GM23338 (cell line): ENCODE results near the gene BLM. TPM values are rescaled to one million over a fixed set of nuclear protein-coding genes. Genes with fewer than 3 reads are reported as not detected.

Experiments
- ATAC-seq: fragments of 200-7000 bp; cut with Tn5 transposase; 3 replicates; pipeline ENCODE4 v1.9.1; 2020
- DNase-seq: peaks from one replicate; pipeline ENCODE4 v3.0.0-alpha.2; 2015; ENCODE audit warnings: low spot score
- H2AFZ ChIP-seq: fragments of 200-600 bp; sonication (generic); 2 replicates; pipeline ENCODE4 v1.8.0; 2016; ENCODE audit warnings: antibody characterized with exemption, mild to moderate bottlenecking, moderate library complexity
- H3F3A ChIP-seq: fragments of 200-600 bp; sonication (generic); replicated peaks from 2 replicates; pipeline ENCODE4 v1.8.0; 2017; ENCODE audit warnings: antibody characterized with exemption, mixed run types, low read depth
- H3K27ac ChIP-seq: fragments of 200-600 bp; sonication (generic); 2 replicates; pipeline ENCODE4 v1.6.1; 2016; ENCODE audit warnings: low read depth
- H3K27me3 ChIP-seq: fragments of 200-600 bp; sonication (generic); 2 replicates; pipeline ENCODE4 v1.8.0; 2016; ENCODE audit warnings: mild to moderate bottlenecking, mixed run types, moderate library complexity; ENCODE audit not compliant: insufficient read depth
- H3K36me3 ChIP-seq: fragments of 200-600 bp; sonication (generic); 2 replicates; pipeline ENCODE4 v1.8.0; 2016; ENCODE audit warnings: mild to moderate bottlenecking; ENCODE audit not compliant: insufficient read depth
- H3K4me1 ChIP-seq: fragments of 200-600 bp; sonication (generic); 2 replicates; pipeline ENCODE4 v1.8.0; 2016; ENCODE audit warnings: mild to moderate bottlenecking, moderate library complexity; ENCODE audit not compliant: insufficient read depth
- H3K4me2 ChIP-seq: fragments of 200-600 bp; sonication (generic); 2 replicates; pipeline ENCODE4 v1.7.1; 2017; ENCODE audit warnings: mixed run types
- H3K4me3 ChIP-seq: fragments of 200-600 bp; sonication (generic); 2 replicates; pipeline ENCODE4 v1.6.1; 2016; ENCODE audit warnings: mixed run types
- H3K79me2 ChIP-seq: fragments of 200-600 bp; sonication (generic); replicated peaks from 2 replicates; pipeline ENCODE4 v1.8.0; 2017; ENCODE audit warnings: mild to moderate bottlenecking; ENCODE audit not compliant: insufficient read depth
- H3K9me2 ChIP-seq: fragments of 200-600 bp; sonication (generic); 2 replicates; pipeline ENCODE4 v1.8.0; 2017; ENCODE audit not compliant: insufficient read depth
- H4K20me1 ChIP-seq: fragments of 200-600 bp; sonication (generic); replicated peaks from 2 replicates; pipeline ENCODE4 v1.8.0; 2017; ENCODE audit warnings: mild to moderate bottlenecking; ENCODE audit not compliant: insufficient read depth
- H3K27ac Mint-ChIP-seq: 2 replicates; pipeline ENCODE4 v1.8.0; 2020; ENCODE audit warnings: inconsistent platforms, mild to moderate bottlenecking, moderate library complexity, mixed read lengths
- H3K27me3 Mint-ChIP-seq: 3 replicates; pipeline ENCODE4 v1.8.0; 2022; ENCODE audit warnings: low read depth, mild to moderate bottlenecking, moderate library complexity, mixed read lengths, inconsistent platforms; ENCODE audit not compliant: insufficient read depth, poor library complexity
- H3K36me3 Mint-ChIP-seq: 3 replicates; pipeline ENCODE4 v1.8.0; 2021; ENCODE audit warnings: low read depth, mild to moderate bottlenecking, inconsistent platforms, moderate library complexity, mixed read lengths
- H3K4me1 Mint-ChIP-seq: 3 replicates; pipeline ENCODE4 v1.8.0; 2020; ENCODE audit warnings: mild to moderate bottlenecking, inconsistent platforms, mixed read lengths
- H3K4me3 Mint-ChIP-seq: 3 replicates; pipeline ENCODE4 v1.8.0; 2021; ENCODE audit warnings: moderate library complexity, mild to moderate bottlenecking, inconsistent platforms, mixed read lengths
- H3K9me3 Mint-ChIP-seq: 3 replicates; pipeline ENCODE4 v1.8.0; 2020; ENCODE audit warnings: moderate library complexity, mild to moderate bottlenecking, inconsistent platforms, mixed read lengths
- CREB1 ChIP-seq: fragments of 250-450 bp; sonication (Bioruptor Pico); IDR thresholded peaks from 2 replicates; pipeline ENCODE4 v1.5.0; 2020; ENCODE audit warnings: low read depth, mild to moderate bottlenecking, moderate library complexity
- EZH2phosphoT487 ChIP-seq: fragments of 200-600 bp; sonication (generic); IDR thresholded peaks from one replicate; pipeline ENCODE4 v1.8.1; 2018; ENCODE audit warnings: antibody characterized with exemption; ENCODE audit not compliant: unreplicated experiment
- JUNB ChIP-seq: IDR thresholded peaks from one replicate; pipeline ENCODE4 v1.6.1; 2016; ENCODE audit warnings: antibody characterized with exemption; ENCODE audit not compliant: unreplicated experiment
- NANOG ChIP-seq: IDR thresholded peaks from 2 replicates; pipeline ENCODE4 v1.6.1; 2016; ENCODE audit warnings: antibody characterized with exemption, borderline replicate concordance
- POLR2AphosphoS5 ChIP-seq: IDR thresholded peaks from 2 replicates; pipeline ENCODE4 v1.6.1; 2016; ENCODE audit warnings: antibody characterized with exemption, low read depth
- STAT1 ChIP-seq: IDR thresholded peaks from one replicate; pipeline ENCODE4 v1.6.1; 2016; ENCODE audit warnings: antibody characterized with exemption; ENCODE audit not compliant: unreplicated experiment
- ZNF114 ChIP-seq: fragments of 250-450 bp; sonication (Bioruptor Pico); IDR thresholded peaks from 2 replicates; pipeline ENCODE4 v1.5.0; 2020; ENCODE audit warnings: mild to moderate bottlenecking, moderate library complexity
- ZNF331 ChIP-seq: fragments of 250-450 bp; sonication (Bioruptor Pico); IDR thresholded peaks from 2 replicates; pipeline ENCODE4 v1.5.0; 2020; ENCODE audit warnings: low read depth, mild to moderate bottlenecking, moderate library complexity
- polyA plus RNA-seq: library from polyadenylated mRNA; unstranded; fragments of >200 nt; fragmentation: Nextera tagmentation; extraction: Ambion mirVana; gene quantifications from 2 replicates; pipeline ENCODE4 v1.2.1, GENCODE V29; 2016
- total RNA-seq: library from RNA; depleted of rRNA; stranded (reverse); fragments of >200 nt; shearing (Covaris generic); gene quantifications from 2 replicates; pipeline ENCODE4 v1.2.3, GENCODE V29; 2014
- TF ChIP-seq, protein P1 (sequence below): IDR thresholded peaks from one replicate; pipeline ENCODE4 v1.6.1; 2018; ENCODE audit warnings: antibody characterized with exemption; ENCODE audit not compliant: unreplicated experiment
- TF ChIP-seq, protein P2 (sequence below): IDR thresholded peaks from 2 replicates; pipeline ENCODE4 v1.6.1; 2016; ENCODE audit warnings: antibody characterized with exemption
- TF ChIP-seq, protein P3 (sequence below): fragments of 250-450 bp; sonication (Bioruptor Pico); IDR thresholded peaks from 2 replicates; pipeline ENCODE4 v1.5.0; 2020; ENCODE audit warnings: mild to moderate bottlenecking, moderate library complexity

The BLM gene
- total and polyA plus RNA-seq, 2 experiments from 2014 or later = 43.1 to 43.3 TPM

DNA sequence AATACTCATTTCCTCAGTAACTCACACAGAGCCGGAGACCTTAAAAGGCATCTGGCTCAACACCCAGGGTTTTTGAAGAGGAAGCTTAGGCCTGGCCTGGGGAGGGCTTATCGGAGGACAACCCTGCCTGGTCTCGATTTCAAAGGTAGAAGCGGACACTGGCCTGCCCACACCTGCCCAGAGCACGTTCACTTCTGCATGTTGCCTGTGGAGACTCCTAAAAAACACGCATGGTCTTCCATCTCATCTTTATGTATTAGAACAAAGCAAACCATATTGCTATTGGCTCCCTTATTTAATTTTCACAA is 95.8 kb downstream of the BLM start:
- Histone ChIP-seq H3K4me3 (no peak overlapping the region), H3K4me1 (peaks cover 8% of the 10 kb centered on the region; the same call in 1 of the 2 replicates), H3K36me3 (peaks cover 19% of the 10 kb centered on the region), H3K4me2 (no peak overlapping the region), H2AFZ (no peak overlapping the region), H3K79me2 (no peaks in the 10 kb centered on the region), H3F3A (peaks cover 14% of the 10 kb centered on the region; the same call in 1 of the 2 replicates), H3K27me3 (no peaks in the 10 kb centered on the region), H3K27ac (peak overlapping the region; percentile 32; the same call in 1 of the 2 replicates), H3K9me2 (no peaks in the 10 kb centered on the region), H4K20me1 (no peaks in the 10 kb centered on the region; the same call in 1 of the 2 replicates)
- TF ChIP-seq POLR2AphosphoS5 = no peak
- no peak for TF ChIP-seq ZNF114 (CRISPR knock-in tag)
- no peak for TF ChIP-seq JUNB
- TF ChIP-seq EZH2phosphoT487 = no peak
- TF ChIP-seq, protein P1, sequence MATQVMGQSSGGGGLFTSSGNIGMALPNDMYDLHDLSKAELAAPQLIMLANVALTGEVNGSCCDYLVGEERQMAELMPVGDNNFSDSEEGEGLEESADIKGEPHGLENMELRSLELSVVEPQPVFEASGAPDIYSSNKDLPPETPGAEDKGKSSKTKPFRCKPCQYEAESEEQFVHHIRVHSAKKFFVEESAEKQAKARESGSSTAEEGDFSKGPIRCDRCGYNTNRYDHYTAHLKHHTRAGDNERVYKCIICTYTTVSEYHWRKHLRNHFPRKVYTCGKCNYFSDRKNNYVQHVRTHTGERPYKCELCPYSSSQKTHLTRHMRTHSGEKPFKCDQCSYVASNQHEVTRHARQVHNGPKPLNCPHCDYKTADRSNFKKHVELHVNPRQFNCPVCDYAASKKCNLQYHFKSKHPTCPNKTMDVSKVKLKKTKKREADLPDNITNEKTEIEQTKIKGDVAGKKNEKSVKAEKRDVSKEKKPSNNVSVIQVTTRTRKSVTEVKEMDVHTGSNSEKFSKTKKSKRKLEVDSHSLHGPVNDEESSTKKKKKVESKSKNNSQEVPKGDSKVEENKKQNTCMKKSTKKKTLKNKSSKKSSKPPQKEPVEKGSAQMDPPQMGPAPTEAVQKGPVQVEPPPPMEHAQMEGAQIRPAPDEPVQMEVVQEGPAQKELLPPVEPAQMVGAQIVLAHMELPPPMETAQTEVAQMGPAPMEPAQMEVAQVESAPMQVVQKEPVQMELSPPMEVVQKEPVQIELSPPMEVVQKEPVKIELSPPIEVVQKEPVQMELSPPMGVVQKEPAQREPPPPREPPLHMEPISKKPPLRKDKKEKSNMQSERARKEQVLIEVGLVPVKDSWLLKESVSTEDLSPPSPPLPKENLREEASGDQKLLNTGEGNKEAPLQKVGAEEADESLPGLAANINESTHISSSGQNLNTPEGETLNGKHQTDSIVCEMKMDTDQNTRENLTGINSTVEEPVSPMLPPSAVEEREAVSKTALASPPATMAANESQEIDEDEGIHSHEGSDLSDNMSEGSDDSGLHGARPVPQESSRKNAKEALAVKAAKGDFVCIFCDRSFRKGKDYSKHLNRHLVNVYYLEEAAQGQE = no peak
- TF ChIP-seq, protein P2, sequence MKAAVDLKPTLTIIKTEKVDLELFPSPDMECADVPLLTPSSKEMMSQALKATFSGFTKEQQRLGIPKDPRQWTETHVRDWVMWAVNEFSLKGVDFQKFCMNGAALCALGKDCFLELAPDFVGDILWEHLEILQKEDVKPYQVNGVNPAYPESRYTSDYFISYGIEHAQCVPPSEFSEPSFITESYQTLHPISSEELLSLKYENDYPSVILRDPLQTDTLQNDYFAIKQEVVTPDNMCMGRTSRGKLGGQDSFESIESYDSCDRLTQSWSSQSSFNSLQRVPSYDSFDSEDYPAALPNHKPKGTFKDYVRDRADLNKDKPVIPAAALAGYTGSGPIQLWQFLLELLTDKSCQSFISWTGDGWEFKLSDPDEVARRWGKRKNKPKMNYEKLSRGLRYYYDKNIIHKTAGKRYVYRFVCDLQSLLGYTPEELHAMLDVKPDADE = no peak
- TF ChIP-seq, protein P3, sequence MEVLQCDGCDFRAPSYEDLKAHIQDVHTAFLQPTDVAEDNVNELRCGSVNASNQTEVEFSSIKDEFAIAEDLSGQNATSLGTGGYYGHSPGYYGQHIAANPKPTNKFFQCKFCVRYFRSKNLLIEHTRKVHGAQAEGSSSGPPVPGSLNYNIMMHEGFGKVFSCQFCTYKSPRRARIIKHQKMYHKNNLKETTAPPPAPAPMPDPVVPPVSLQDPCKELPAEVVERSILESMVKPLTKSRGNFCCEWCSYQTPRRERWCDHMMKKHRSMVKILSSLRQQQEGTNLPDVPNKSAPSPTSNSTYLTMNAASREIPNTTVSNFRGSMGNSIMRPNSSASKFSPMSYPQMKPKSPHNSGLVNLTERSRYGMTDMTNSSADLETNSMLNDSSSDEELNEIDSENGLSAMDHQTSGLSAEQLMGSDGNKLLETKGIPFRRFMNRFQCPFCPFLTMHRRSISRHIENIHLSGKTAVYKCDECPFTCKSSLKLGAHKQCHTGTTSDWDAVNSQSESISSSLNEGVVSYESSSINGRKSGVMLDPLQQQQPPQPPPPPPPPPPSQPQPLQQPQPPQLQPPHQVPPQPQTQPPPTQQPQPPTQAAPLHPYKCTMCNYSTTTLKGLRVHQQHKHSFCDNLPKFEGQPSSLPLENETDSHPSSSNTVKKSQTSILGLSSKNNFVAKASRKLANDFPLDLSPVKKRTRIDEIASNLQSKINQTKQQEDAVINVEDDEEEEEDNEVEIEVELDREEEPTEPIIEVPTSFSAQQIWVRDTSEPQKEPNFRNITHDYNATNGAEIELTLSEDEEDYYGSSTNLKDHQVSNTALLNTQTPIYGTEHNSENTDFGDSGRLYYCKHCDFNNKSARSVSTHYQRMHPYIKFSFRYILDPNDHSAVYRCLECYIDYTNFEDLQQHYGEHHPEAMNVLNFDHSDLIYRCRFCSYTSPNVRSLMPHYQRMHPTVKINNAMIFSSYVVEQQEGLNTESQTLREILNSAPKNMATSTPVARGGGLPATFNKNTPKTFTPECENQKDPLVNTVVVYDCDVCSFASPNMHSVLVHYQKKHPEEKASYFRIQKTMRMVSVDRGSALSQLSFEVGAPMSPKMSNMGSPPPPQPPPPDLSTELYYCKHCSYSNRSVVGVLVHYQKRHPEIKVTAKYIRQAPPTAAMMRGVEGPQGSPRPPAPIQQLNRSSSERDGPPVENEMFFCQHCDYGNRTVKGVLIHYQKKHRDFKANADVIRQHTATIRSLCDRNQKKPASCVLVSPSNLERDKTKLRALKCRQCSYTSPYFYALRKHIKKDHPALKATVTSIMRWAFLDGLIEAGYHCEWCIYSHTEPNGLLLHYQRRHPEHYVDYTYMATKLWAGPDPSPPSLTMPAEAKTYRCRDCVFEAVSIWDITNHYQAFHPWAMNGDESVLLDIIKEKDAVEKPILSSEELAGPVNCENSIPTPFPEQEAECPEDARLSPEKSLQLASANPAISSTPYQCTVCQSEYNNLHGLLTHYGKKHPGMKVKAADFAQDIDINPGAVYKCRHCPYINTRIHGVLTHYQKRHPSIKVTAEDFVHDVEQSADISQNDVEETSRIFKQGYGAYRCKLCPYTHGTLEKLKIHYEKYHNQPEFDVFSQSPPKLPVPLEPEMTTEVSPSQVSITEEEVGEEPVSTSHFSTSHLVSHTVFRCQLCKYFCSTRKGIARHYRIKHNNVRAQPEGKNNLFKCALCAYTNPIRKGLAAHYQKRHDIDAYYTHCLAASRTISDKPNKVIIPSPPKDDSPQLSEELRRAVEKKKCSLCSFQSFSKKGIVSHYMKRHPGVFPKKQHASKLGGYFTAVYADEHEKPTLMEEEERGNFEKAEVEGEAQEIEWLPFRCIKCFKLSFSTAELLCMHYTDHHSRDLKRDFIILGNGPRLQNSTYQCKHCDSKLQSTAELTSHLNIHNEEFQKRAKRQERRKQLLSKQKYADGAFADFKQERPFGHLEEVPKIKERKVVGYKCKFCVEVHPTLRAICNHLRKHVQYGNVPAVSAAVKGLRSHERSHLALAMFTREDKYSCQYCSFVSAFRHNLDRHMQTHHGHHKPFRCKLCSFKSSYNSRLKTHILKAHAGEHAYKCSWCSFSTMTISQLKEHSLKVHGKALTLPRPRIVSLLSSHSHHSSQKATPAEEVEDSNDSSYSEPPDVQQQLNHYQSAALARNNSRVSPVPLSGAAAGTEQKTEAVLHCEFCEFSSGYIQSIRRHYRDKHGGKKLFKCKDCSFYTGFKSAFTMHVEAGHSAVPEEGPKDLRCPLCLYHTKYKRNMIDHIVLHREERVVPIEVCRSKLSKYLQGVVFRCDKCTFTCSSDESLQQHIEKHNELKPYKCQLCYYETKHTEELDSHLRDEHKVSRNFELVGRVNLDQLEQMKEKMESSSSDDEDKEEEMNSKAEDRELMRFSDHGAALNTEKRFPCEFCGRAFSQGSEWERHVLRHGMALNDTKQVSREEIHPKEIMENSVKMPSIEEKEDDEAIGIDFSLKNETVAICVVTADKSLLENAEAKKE (CRISPR knock-in tag) = no peak
- TF ChIP-seq ZNF331 (CRISPR knock-in tag) = no peak
- TF ChIP-seq STAT1 = no peak
- no peak for TF ChIP-seq CREB1 (CRISPR knock-in tag)
- TF ChIP-seq NANOG = no peak
- Mint-ChIP-seq H3K36me3 (peaks cover 62% of the 10 kb centered on the region), H3K9me3 (no peaks in the 10 kb centered on the region), H3K27me3 (peaks cover 14% of the 10 kb centered on the region), H3K27ac (no peak overlapping the region; the same call in 1 of the 2 replicates), H3K4me1 (peaks cover 39% of the 10 kb centered on the region), H3K4me3 (no peak overlapping the region)
- DNase-seq (no peak), ATAC-seq (no peak)
